Epithelial cell of esophagus (primary cell): ENCODE results near the gene CCDC40.

Experiments
- DNase-seq: peaks from one replicate; pipeline ENCODE4 v3.0.0; 2010; ENCODE audit warnings: low read depth
- H3K4me3 ChIP-seq: 2 replicates; pipeline ENCODE4 v1.5.1; 2011; ENCODE audit warnings: mild to moderate bottlenecking, low read length, control low read depth
- CTCF ChIP-seq: IDR thresholded peaks from 2 replicates; pipeline ENCODE4 v1.5.1; 2011; ENCODE audit warnings: low read depth, mild to moderate bottlenecking, low read length, control low read depth, inconsistent platforms; ENCODE audit not compliant: insufficient read depth; ENCODE audit errors: missing control alignments

CCDC40 gene

GRCh38 chr17:79995696-79996095, 40.7 kb upstream of the CCDC40 start:
- no peak for TF ChIP-seq CTCF
- H3K4me3 ChIP-seq = no peak overlapping the region
- no peak for DNase-seq

GRCh38 chr17:79996291-79996690, 40.2 kb upstream of the CCDC40 start:
- DNase-seq = no peak
- TF ChIP-seq CTCF = no peak
- no peak overlapping the region for H3K4me3 ChIP-seq

DNA sequence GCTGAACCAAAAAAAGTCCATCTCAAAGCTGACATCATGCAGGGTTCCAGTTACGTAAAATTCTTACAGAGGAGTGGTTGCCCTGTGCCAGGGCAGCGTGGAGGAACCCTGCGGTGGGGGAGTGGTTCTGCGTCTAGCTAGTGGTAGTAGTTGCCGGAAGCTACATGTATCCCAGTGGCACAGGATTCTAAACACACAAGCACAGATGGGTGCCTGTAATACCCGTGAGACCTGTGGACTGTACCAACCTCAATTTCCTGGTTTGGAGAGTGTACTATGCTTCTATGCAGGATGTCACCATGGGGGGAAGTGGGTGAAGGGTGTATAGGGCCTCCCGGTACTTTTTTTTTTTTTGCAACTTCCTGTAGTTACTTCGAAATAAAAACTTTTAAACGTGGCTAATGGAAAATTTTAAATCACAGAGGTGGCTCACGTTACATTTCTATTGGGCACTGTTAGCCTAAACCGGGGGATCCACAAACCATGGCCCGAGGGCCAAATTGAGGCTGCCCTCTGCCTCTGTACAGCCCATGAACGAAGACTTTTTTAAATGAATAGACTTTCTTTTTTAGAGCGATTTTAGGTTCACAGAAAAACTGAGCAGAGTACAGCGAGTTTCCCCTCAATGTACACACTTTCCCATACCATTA, 39.3 kb upstream of the CCDC40 start:
- H3K4me3 ChIP-seq = no peak overlapping the region
- no peak for TF ChIP-seq CTCF
- DNase-seq = no peak

- no peak for TF ChIP-seq CTCF
- DNase-seq = no peak
- H3K4me3 ChIP-seq = no peak overlapping the region
These were observed 36.3 kb upstream of the CCDC40 start for GRCh38 chr17:80000136-80000535.

DNA sequence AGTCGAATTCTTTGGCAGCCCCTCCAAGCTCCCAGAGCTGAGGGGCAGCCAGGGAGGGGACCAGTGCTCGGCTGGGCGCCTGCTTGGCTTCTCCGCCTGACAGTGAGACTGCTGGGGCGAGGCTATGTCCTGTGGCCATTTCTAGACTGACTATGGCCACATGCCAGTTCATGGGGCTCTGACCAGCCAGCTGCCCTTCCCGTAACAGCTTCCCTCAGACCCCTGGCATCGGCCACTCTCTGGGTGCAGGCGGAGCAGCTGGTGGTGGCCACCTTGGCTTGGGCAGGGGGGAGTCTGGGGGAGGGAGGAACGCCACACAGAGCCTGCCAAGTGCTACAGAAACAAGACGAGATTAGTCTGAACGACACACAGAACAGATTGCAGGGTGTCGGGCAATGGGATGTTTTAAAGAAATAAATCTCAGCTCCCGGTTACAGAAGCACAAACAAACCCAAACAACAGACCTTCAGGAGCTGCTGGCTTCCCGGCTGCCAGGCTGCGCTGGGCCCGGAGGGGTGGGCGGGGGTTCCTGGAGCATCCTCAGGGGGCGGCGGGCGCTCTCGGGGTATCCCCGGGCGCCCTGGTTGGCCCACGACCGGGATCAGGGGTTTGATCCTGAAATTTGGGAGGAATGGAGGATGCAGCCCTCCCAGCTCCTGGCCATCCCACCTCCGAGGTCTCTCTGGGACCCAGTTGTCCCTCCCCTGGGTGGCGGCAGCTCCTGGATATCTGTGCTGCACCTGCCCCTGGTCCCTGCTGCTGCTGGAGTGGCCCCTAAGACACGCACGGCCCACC, 35.3 kb upstream of the CCDC40 start:
- no peak for DNase-seq
- H3K4me3 ChIP-seq = no peak overlapping the region
- no peak for TF ChIP-seq CTCF

DNA sequence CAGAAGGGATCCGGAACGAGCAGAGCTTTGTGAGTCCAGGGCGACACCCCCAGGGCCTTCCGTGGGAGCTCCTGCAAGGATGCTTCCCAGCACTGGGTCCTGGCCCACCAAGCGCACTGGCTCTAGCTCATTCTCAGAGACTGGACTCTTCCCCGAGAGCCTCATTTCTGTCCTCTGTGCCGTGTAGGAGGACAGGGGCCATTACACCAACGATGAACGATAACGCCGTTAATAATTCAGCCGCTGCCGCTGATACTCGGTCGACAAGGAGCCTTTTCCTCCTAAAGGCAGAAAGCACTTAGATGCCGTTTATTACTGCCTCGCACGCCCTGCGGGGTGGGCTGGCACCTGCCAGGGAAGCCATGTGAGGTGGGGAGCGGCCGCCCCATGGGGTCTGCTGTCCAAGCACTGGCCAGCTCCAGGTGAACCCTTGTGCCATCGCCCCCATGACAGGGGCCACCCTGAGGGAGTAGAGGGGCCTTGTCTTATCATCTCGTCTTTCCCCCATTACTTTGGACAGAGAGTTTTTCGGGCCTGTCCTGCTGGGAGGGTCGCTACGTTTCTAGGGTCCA, 34.3 kb upstream of the CCDC40 start:
- TF ChIP-seq CTCF = no peak
- no peak overlapping the region for H3K4me3 ChIP-seq
- no peak for DNase-seq
